HG03460 (cell line): ENCODE data around the gene NCOR1.
"Not testable (repeated sequence)": the region's sequence is repeated elsewhere in the genome, so short reads cannot be mapped to it uniquely, and the experiment has no call there.

Source experiments
- ATAC-seq: cut with Tn5 transposase; IDR thresholded peaks from one replicate; pipeline ENCODE4 v1.9.1; 2021; ENCODE audit not compliant: unreplicated experiment

NCOR1 gene

GRCh38 chr17:16152326-16152725 is 63.0 kb downstream of the NCOR1 start:
- not testable (repeated sequence) for ATAC-seq

- no peak for ATAC-seq
These were observed 65.0 kb downstream of the NCOR1 start for GRCh38 chr17:16150251-16150856.

GRCh38 chr17:16148596-16148995 is 66.7 kb downstream of the NCOR1 start:
- ATAC-seq = no peak

GRCh38 chr17:16145319-16145890 is 69.9 kb downstream of the NCOR1 start:
- not testable (repeated sequence) for ATAC-seq

- no peak for ATAC-seq
These were observed 73.6 kb downstream of the NCOR1 start for GRCh38 chr17:16141685-16142084.

- ATAC-seq = no peak
These were observed 74.5 kb downstream of the NCOR1 start for GRCh38 chr17:16140854-16141253.

GRCh38 chr17:16135461-16135860 is 79.9 kb downstream of the NCOR1 start:
- ATAC-seq = no peak

GRCh38 chr17:16131593-16131992 is 83.7 kb downstream of the NCOR1 start:
- no peak for ATAC-seq

- no peak for ATAC-seq
These were observed 85.7 kb downstream of the NCOR1 start for GRCh38 chr17:16129441-16130205.

- no peak for ATAC-seq
These were observed 91.8 kb downstream of the NCOR1 start for GRCh38 chr17:16123531-16123930.

- ATAC-seq = no peak
These were observed 92.5 kb downstream of the NCOR1 start for GRCh38 chr17:16122697-16123434.

GRCh38 chr17:16121915-16122314 is 93.4 kb downstream of the NCOR1 start:
- no peak for ATAC-seq

GRCh38 chr17:16120937-16121336 is 94.4 kb downstream of the NCOR1 start:
- ATAC-seq = no peak

GRCh38 chr17:16117149-16117548 is 98.2 kb downstream of the NCOR1 start:
- ATAC-seq = no peak

GRCh38 chr17:16115077-16115698 is 100.1 kb downstream of the NCOR1 start:
- not testable (repeated sequence) for ATAC-seq

- no peak for ATAC-seq
These were observed 106.5 kb downstream of the NCOR1 start for GRCh38 chr17:16108871-16109270.

GRCh38 chr17:16108386-16108785 is 106.9 kb downstream of the NCOR1 start:
- no peak for ATAC-seq

GRCh38 chr17:16107165-16107770 is 108.1 kb downstream of the NCOR1 start:
- ATAC-seq = no peak

GRCh38 chr17:16106161-16106891 is 109.0 kb downstream of the NCOR1 start:
- ATAC-seq = no peak

- ATAC-seq = no peak
These were observed 111.1 kb downstream of the NCOR1 start for GRCh38 chr17:16104189-16104588.
